IMR-90 (cell line): ENCODE measurements around the gene RAI2. TPM values are rescaled to one million over a fixed set of nuclear protein-coding genes. Genes with fewer than 3 reads are reported as not detected.

Experiments
- ATAC-seq: fragments of 200-7000 bp; cut with Tn5 transposase; 2 replicates; pipeline ENCODE4 v1.9.1; 2020; ENCODE audit warnings: low read depth, mild to moderate bottlenecking, moderate library complexity
- BruUV-seq: library from RNA; stranded (reverse); fragments of 400-500 nt; replicated peaks from 2 replicates; lab custom pipeline; 2021; lab: Mats Ljungman, UMichigan
- CTCF ChIA-PET: fragments of 300-600 bp; formaldehyde crosslinking; extraction: SDS; loops from one replicate; lab custom pipeline; 2021; ENCODE audit warnings: antibody characterized with exemption; lab: Yijun Ruan, JAX
- POLR2A ChIA-PET: fragments of 300-600 bp; sonication (Branson Sonifier 250); formaldehyde crosslinking; loops from one replicate; lab custom pipeline; 2022; ENCODE audit warnings: antibody characterized with exemption; ENCODE audit not compliant: unreplicated experiment; lab: Charles Lee
- DNase-seq: peaks from one replicate; pipeline ENCODE4 v3.0.0; 2013
- H2AFZ ChIP-seq: replicated peaks from 2 replicates; pipeline ENCODE3; 2013; ENCODE audit warnings: low read length, mild to moderate bottlenecking; ENCODE audit not compliant: poor library complexity
- H2AK5ac ChIP-seq: 2 replicates; pipeline ENCODE4 v1.6.1; 2013; ENCODE audit warnings: low read depth, low read length, inconsistent platforms
- H2AK9ac ChIP-seq: replicated peaks from 2 replicates; pipeline ENCODE3; 2013; ENCODE audit warnings: mild to moderate bottlenecking, low read depth, low read length, moderate library complexity; ENCODE audit not compliant: poor library complexity
- H2BK120ac ChIP-seq: 2 replicates; pipeline ENCODE4 v1.6.1; 2013; ENCODE audit warnings: low read depth, low read length, inconsistent platforms
- H2BK15ac ChIP-seq: 3 replicates; pipeline ENCODE4 v1.6.1; 2013; ENCODE audit warnings: low read depth, low read length, inconsistent platforms
- H2BK20ac ChIP-seq: 2 replicates; pipeline ENCODE4 v1.6.1; 2013; ENCODE audit warnings: low read depth, mild to moderate bottlenecking, inconsistent platforms, low read length, moderate library complexity
- H2BK5ac ChIP-seq: 2 replicates; pipeline ENCODE4 v1.6.1; 2013; ENCODE audit warnings: mild to moderate bottlenecking, low read depth, low read length, inconsistent platforms; ENCODE audit not compliant: poor library complexity, severe bottlenecking
- H3K14ac ChIP-seq: replicated peaks from 2 replicates; pipeline ENCODE4 v1.6.1; 2013; ENCODE audit warnings: low read depth, low read length, inconsistent platforms
- H3K18ac ChIP-seq: 2 replicates; pipeline ENCODE4 v1.6.1; 2013; ENCODE audit warnings: low read depth, low read length, control low read depth
- H3K23ac ChIP-seq: 2 replicates; pipeline ENCODE4 v1.6.1; 2013; ENCODE audit warnings: low read depth, low read length, inconsistent platforms
- H3K27ac ChIP-seq: 2 replicates; pipeline ENCODE4 v1.5.1; 2013; ENCODE audit warnings: mild to moderate bottlenecking, control low read depth, low read length; ENCODE audit not compliant: insufficient read depth
- H3K27me3 ChIP-seq: 2 replicates; pipeline ENCODE4 v1.6.1; 2013; ENCODE audit warnings: low read length; ENCODE audit not compliant: control insufficient read depth, insufficient read depth
- H3K36me3 ChIP-seq: 2 replicates; pipeline ENCODE4 v1.6.1; 2013; ENCODE audit warnings: low read length, mixed read lengths; ENCODE audit not compliant: control insufficient read depth, insufficient read depth
- H3K4ac ChIP-seq: 2 replicates; pipeline ENCODE4 v1.6.1; 2013; ENCODE audit warnings: low read depth, low read length, inconsistent platforms
- H3K4me1 ChIP-seq: 2 replicates; pipeline ENCODE4 v1.6.1; 2013; ENCODE audit warnings: low read length, mixed read lengths; ENCODE audit not compliant: control insufficient read depth, insufficient read depth
- H3K4me2 ChIP-seq: 2 replicates; pipeline ENCODE4 v1.6.1; 2013; ENCODE audit warnings: low read depth, mild to moderate bottlenecking, control low read depth, low read length, moderate library complexity
- H3K4me3 ChIP-seq: 2 replicates; pipeline ENCODE4 v1.5.1; 2013; ENCODE audit warnings: low read depth, mild to moderate bottlenecking, control low read depth, low read length, moderate library complexity; ENCODE audit not compliant: insufficient read depth
- H3K56ac ChIP-seq: 2 replicates; pipeline ENCODE4 v1.6.1; 2013; ENCODE audit warnings: low read length, inconsistent platforms; ENCODE audit not compliant: insufficient read depth; ENCODE audit errors: extremely low read depth
- H3K79me1 ChIP-seq, 2 experiments: 2 replicates each; pipeline ENCODE4 v1.6.1; 2013; ENCODE audit warnings: low read length in 2 of 2, inconsistent platforms in 1 of 2, low read depth in 1 of 2
- H3K9ac ChIP-seq: 2 replicates; pipeline ENCODE4 v1.6.1; 2013; ENCODE audit warnings: low read depth, low read length, control low read depth
- H3K9me1 ChIP-seq: 2 replicates; pipeline ENCODE4 v1.6.1; 2013; ENCODE audit warnings: low read length, inconsistent platforms; ENCODE audit not compliant: insufficient read depth
- H3K9me3 ChIP-seq: 2 replicates; pipeline ENCODE4 v1.6.1; 2013; ENCODE audit warnings: low read length; ENCODE audit not compliant: control insufficient read depth, insufficient read depth
- H4K20me1 ChIP-seq: 2 replicates; pipeline ENCODE4 v1.6.1; 2013; ENCODE audit warnings: low read length, inconsistent platforms; ENCODE audit not compliant: insufficient read depth
- H4K5ac ChIP-seq: 2 replicates; pipeline ENCODE4 v1.6.1; 2013; ENCODE audit warnings: mild to moderate bottlenecking, low read depth, low read length, control low read depth
- H4K8ac ChIP-seq, 2 experiments: 2 replicates each; pipeline ENCODE4 v1.6.1; 2013; ENCODE audit warnings: low read depth in 2 of 2, low read length in 2 of 2, control low read depth in 1 of 2, inconsistent platforms in 1 of 2
- H4K91ac ChIP-seq: 2 replicates; pipeline ENCODE4 v1.6.1; 2013; ENCODE audit warnings: low read depth, low read length, inconsistent platforms; ENCODE audit not compliant: insufficient read depth
- BHLHE40 ChIP-seq: fragments of 150-350 bp; IDR thresholded peaks from 2 replicates; pipeline ENCODE4 v1.6.1; 2016; ENCODE audit warnings: mild to moderate bottlenecking, low read depth, low read length
- CEBPB ChIP-seq: IDR thresholded peaks from 2 replicates; pipeline ENCODE4 v1.6.1; 2012; ENCODE audit warnings: low read depth, low read length, improper control_type of control experiment
- CHD1 ChIP-seq: IDR thresholded peaks from 2 replicates; pipeline ENCODE4 v1.6.1; 2012; ENCODE audit warnings: low read depth, low read length, improper control_type of control experiment
- MAFK ChIP-seq: IDR thresholded peaks from 2 replicates; pipeline ENCODE4 v1.6.1; 2012; ENCODE audit warnings: low read depth, low read length, improper control_type of control experiment
- NFE2L2 ChIP-seq: fragments of 150-350 bp; IDR thresholded peaks from 2 replicates; pipeline ENCODE4 v1.6.1; 2016; ENCODE audit warnings: low read depth, mild to moderate bottlenecking, low read length
- POLR2A ChIP-seq: IDR thresholded peaks from 2 replicates; pipeline ENCODE4 v1.6.1; 2012; ENCODE audit warnings: mild to moderate bottlenecking, low read depth, low read length
- SMC3 ChIP-seq: fragments of 150-350 bp; IDR thresholded peaks from 2 replicates; pipeline ENCODE4 v1.6.1; 2016; ENCODE audit warnings: low read depth, mild to moderate bottlenecking, antibody characterized with exemption, low read length, moderate library complexity
- WGBS, 2 experiments: methylation state at CpG; one replicate each; pipeline versions ENCODE4 v1.1.5 to v1.1.7; 2013; ENCODE audit warnings: missing lambda C conversion rate in 2 of 2; ENCODE audit not compliant: insufficient read length in 1 of 2; ENCODE audit errors: extremely low coverage in 2 of 2; 5-methylcytosine and 5-hydroxymethylcytosine counted together
- dilution Hi-C: fragments of 300-500 bp; cut with HindIII; formaldehyde crosslinking; loops from one replicate; pipeline ENCODE4 v1.14.3; 2018; ENCODE audit warnings: low sequenced_read_pairs; ENCODE audit not compliant: unreplicated experiment
- in situ Hi-C: fragments of 300-500 bp; cut with MboI; formaldehyde crosslinking; loops from 3 replicates; pipeline ENCODE4 v1.14.3; 2019; ENCODE audit warnings: low sequenced_read_pairs, inconsistent platforms, mixed read lengths
- intact Hi-C: fragments of 100-400 bp; cut with micrococcal nuclease; formaldehyde crosslinking; loops from 2 replicates; pipeline ENCODE4 v1.10.0; 2022
- polyA plus RNA-seq, 3 experiments: library from polyadenylated mRNA; depleted of rRNA; stranded (reverse); fragments of >200 nt; gene quantifications; 2 replicates each; pipeline ENCODE4 v1.2.3, GENCODE V29; 2012; ENCODE audit warnings: low replicate concordance in 1 of 3
- total RNA-seq: library from RNA; depleted of rRNA; stranded (reverse); fragments of >200 nt; gene quantifications from 2 replicates; pipeline ENCODE4 v1.2.3, GENCODE V29; 2012
- TF ChIP-seq, protein P1 (sequence below): fragments of 150-350 bp; IDR thresholded peaks from 2 replicates; pipeline ENCODE4 v1.6.1; 2016; ENCODE audit warnings: low read depth, mild to moderate bottlenecking, low read length, moderate library complexity, borderline replicate concordance
- TF ChIP-seq, protein P2 (sequence below): conservative IDR thresholded peaks from 2 replicates; pipeline ENCODE4 v1.5.1; 2012; ENCODE audit warnings: mild to moderate bottlenecking, low read depth, low read length, improper control_type of control experiment
- TF ChIP-seq, protein P3 (sequence below): fragments of 150-350 bp; IDR thresholded peaks from 2 replicates; pipeline ENCODE4 v1.6.1; 2017; ENCODE audit warnings: mild to moderate bottlenecking, antibody characterized with exemption, low read length, low read depth

RAI2 gene
- total and polyA plus RNA-seq, 2 of the 4 experiments (the other 2 are of a cell fraction): 0.07 TPM; not detected in 1

DNA sequence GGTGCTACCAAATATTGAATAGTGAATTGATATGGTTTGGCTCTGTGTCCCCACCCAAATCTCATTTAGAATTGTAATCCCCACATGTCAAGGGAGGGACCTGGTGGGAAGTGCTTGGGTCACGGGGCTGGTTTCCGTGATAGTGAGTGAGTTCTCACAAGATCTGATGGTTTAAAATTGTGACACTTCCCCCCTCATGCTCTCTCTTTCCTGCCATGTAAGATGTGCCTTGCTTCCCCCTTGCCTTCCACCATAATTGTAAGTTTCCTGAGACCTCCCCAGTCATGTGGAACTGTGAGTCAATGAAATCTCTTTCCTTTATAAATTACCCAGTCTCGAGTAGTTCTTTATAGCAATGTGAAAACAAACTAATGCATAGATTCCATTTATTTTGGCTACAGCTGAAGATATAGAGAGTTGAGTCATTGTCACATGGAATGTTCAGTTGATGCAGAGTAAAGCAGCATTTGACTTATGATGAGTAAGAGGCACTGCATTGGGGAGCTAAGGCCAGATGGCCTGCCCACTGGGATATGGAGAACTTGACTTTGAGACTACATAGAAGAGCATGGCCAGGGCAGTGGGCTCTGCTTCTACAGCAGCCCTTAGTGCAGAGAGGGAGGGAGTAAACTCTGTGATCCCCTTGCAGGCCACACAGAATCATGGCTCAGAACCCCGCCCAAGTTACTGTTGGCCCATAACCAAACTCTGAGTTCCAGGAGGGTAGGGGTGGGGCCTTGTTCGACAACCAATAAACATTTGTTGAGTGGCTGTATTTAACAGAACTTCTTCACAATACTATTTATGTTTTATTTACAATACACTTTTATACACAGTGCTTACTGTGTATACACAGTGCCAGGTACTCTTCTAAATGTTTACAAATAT lies 34.2 kb downstream of the RAI2 start:
- CTCF ChIA-PET: no interaction called here

More for the DNA sequence above, 34.2 kb downstream of the RAI2 start:
- H3K4me1 ChIP-seq: no peaks in the 10 kb centered on the region
- H3K4me3 ChIP-seq: no peak overlapping the region
- H3K56ac ChIP-seq: no peak overlapping the region
- H3K79me1 ChIP-seq: no peaks in the 10 kb centered on the region
- no peak overlapping the region for H3K4ac ChIP-seq
- BruUV-seq: no TSS peak
- WGBS, 2 experiments: no CpG with 5 or more reads among the region's 5 CpGs
- H4K91ac ChIP-seq: no peak overlapping the region
- no peaks in the 10 kb centered on the region for H3K9me1 ChIP-seq
- no peak overlapping the region for H2BK120ac ChIP-seq
- H3K14ac ChIP-seq: no peak overlapping the region
- no peak for ATAC-seq
- TF ChIP-seq SMC3 (no peak), BHLHE40 (no peak), POLR2A (no peak), MAFK (no peak), CHD1 (no peak), CEBPB (no peak), NFE2L2 (no peak)
- TF ChIP-seq, protein P1, sequence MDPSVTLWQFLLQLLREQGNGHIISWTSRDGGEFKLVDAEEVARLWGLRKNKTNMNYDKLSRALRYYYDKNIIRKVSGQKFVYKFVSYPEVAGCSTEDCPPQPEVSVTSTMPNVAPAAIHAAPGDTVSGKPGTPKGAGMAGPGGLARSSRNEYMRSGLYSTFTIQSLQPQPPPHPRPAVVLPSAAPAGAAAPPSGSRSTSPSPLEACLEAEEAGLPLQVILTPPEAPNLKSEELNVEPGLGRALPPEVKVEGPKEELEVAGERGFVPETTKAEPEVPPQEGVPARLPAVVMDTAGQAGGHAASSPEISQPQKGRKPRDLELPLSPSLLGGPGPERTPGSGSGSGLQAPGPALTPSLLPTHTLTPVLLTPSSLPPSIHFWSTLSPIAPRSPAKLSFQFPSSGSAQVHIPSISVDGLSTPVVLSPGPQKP: no peak
- TF ChIP-seq, protein P2, sequence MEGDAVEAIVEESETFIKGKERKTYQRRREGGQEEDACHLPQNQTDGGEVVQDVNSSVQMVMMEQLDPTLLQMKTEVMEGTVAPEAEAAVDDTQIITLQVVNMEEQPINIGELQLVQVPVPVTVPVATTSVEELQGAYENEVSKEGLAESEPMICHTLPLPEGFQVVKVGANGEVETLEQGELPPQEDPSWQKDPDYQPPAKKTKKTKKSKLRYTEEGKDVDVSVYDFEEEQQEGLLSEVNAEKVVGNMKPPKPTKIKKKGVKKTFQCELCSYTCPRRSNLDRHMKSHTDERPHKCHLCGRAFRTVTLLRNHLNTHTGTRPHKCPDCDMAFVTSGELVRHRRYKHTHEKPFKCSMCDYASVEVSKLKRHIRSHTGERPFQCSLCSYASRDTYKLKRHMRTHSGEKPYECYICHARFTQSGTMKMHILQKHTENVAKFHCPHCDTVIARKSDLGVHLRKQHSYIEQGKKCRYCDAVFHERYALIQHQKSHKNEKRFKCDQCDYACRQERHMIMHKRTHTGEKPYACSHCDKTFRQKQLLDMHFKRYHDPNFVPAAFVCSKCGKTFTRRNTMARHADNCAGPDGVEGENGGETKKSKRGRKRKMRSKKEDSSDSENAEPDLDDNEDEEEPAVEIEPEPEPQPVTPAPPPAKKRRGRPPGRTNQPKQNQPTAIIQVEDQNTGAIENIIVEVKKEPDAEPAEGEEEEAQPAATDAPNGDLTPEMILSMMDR: no peak
- TF ChIP-seq, protein P3, sequence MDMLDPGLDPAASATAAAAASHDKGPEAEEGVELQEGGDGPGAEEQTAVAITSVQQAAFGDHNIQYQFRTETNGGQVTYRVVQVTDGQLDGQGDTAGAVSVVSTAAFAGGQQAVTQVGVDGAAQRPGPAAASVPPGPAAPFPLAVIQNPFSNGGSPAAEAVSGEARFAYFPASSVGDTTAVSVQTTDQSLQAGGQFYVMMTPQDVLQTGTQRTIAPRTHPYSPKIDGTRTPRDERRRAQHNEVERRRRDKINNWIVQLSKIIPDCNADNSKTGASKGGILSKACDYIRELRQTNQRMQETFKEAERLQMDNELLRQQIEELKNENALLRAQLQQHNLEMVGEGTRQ: no peak
- H4K8ac ChIP-seq: no peak overlapping the region
- no peak for DNase-seq
- intact Hi-C loops: no loop called here
- H2AFZ ChIP-seq: no peak overlapping the region
- no peak overlapping the region for H3K18ac ChIP-seq
- in situ Hi-C loops: no loop called here
- H3K27ac ChIP-seq: no peak overlapping the region
- no peak overlapping the region for H3K9ac ChIP-seq
- H2AK5ac ChIP-seq: no peak overlapping the region
- H2BK5ac ChIP-seq: no peak overlapping the region
- H3K4me2 ChIP-seq: no peak overlapping the region
- no peaks in the 10 kb centered on the region for H4K20me1 ChIP-seq
- H3K36me3 ChIP-seq: no peaks in the 10 kb centered on the region
- POLR2A ChIA-PET: no interaction called here
- H3K27me3 ChIP-seq: no peaks in the 10 kb centered on the region
- no peak overlapping the region for H3K23ac ChIP-seq
- no peak overlapping the region for H2BK15ac ChIP-seq
- dilution Hi-C loops: no loop called here
- H3K9me3 ChIP-seq: no peaks in the 10 kb centered on the region
- no peak overlapping the region for H2AK9ac ChIP-seq
- H4K5ac ChIP-seq: no peak overlapping the region
- H2BK20ac ChIP-seq: no peak overlapping the region
